Sigmoid colon (tissue), 4 donors: ENCODE measurements around the gene KLC4.

Experiments used
- CTCF ChIP-seq, 4 experiments: fragments of 450-650 bp in 3 of 4; fragments of 200-600 bp in 1 of 4; IDR thresholded peaks; one replicate each; pipeline ENCODE4 v1.5.1; 2016 to 2019; ENCODE audit warnings: antibody characterized with exemption in 4 of 4, mild to moderate bottlenecking in 3 of 4, moderate library complexity in 2 of 4
- EP300 ChIP-seq, 4 donors: sonication (generic); formaldehyde crosslinking; IDR thresholded peaks; one replicate each; pipeline ENCODE4 v1.6.1; 2017; ENCODE audit warnings: antibody characterized with exemption in 4 of 4
- POLR2A ChIP-seq, 2 donors: fragments of 450-650 bp; IDR thresholded peaks; one replicate each; pipeline ENCODE4 v1.6.1; 2016; ENCODE audit warnings: antibody characterized with exemption in 2 of 2, mild to moderate bottlenecking in 2 of 2, moderate library complexity in 2 of 2
- POLR2AphosphoS5 ChIP-seq, 4 donors: sonication (generic); formaldehyde crosslinking; IDR thresholded peaks; one replicate each; pipeline ENCODE4 v1.6.1; 2017; ENCODE audit warnings: antibody characterized with exemption in 4 of 4

- no peak for TF ChIP-seq POLR2A (IDR thresholded peaks at IDR 0.05)
- no peak for TF ChIP-seq CTCF (IDR thresholded peaks at IDR 0.05)
- no peak for TF ChIP-seq EP300 (IDR thresholded peaks at IDR 0.05)
- TF ChIP-seq POLR2AphosphoS5 (IDR thresholded peaks at IDR 0.05) = no peak
These were observed 23.6 kb downstream of the KLC4 start for GRCh38 chr6:43082806-43083655.
